Measurements from ENCODE around the gene SERTAD2.

- TF ChIP-seq POLR2A (IDR thresholded peaks at IDR 0.05) (no peak), CTCF (IDR thresholded peaks at IDR 0.05) (no peak)
Measured at GRCh38 chr2:64659252-64659651, 5.5 kb upstream of the SERTAD2 start.

All from right lobe of liver (tissue), 4 donors.